Osteocyte (in vitro differentiated cells): Measurements from ENCODE around the gene HAX1. TPM values are rescaled to one million over a fixed set of nuclear protein-coding genes. Genes with fewer than 3 reads are reported as not detected.
"Not testable (repeated sequence)": the region's sequence is repeated elsewhere in the genome, so short reads cannot be mapped to it uniquely, and the experiment has no call there.

ENCODE experiments used
- DNase-seq: peaks from one replicate; pipeline ENCODE4 v3.0.0; 2021; ENCODE audit warnings: mixed read lengths; ENCODE audit not compliant: unreplicated experiment; ENCODE audit errors: extremely low spot score
- H3K27ac Mint-ChIP-seq: one replicate; pipeline ENCODE4 v1.8.0; 2021; ENCODE audit warnings: mild to moderate bottlenecking, mixed read lengths; ENCODE audit not compliant: unreplicated experiment
- H3K27me3 Mint-ChIP-seq: one replicate; pipeline ENCODE4 v1.8.0; 2021; ENCODE audit warnings: mixed read lengths; ENCODE audit not compliant: unreplicated experiment
- H3K36me3 Mint-ChIP-seq: one replicate; pipeline ENCODE4 v1.8.0; 2021; ENCODE audit warnings: mixed read lengths; ENCODE audit not compliant: unreplicated experiment
- H3K4me1 Mint-ChIP-seq: one replicate; pipeline ENCODE4 v1.8.0; 2021; ENCODE audit warnings: mixed read lengths; ENCODE audit not compliant: unreplicated experiment
- H3K4me3 Mint-ChIP-seq: one replicate; pipeline ENCODE4 v1.8.0; 2021; ENCODE audit warnings: mild to moderate bottlenecking, moderate library complexity, mixed read lengths; ENCODE audit not compliant: unreplicated experiment
- H3K9me3 Mint-ChIP-seq: one replicate; pipeline ENCODE4 v1.8.0; 2021; ENCODE audit warnings: mixed read lengths; ENCODE audit not compliant: unreplicated experiment
- CTCF ChIP-seq: fragments of 200-600 bp; sonication (generic); IDR thresholded peaks from 2 replicates; pipeline ENCODE4 v1.5.0; 2021; ENCODE audit warnings: antibody characterized with exemption, mild to moderate bottlenecking, moderate library complexity
- long read RNA-seq: library from polyadenylated mRNA; unstranded; transcript quantifications from one replicate; pipeline ENCODE4 v2.0.0, GENCODE V29; 2021
- total RNA-seq: library from RNA; stranded (reverse); gene quantifications from 2 replicates; pipeline ENCODE4 v1.2.1, GENCODE V29; 2021

The HAX1 gene
- 93.7 and 99.9 TPM in 2 replicates for total RNA-seq
- long read RNA-seq, transcript HAX1-201 (7 exons, 1,227 nt): major isoform, 164 of 184 reads
- long read RNA-seq, partial matches to known transcripts: 1 of 184 reads
- long read RNA-seq, other reads (novel, unspliced or antisense): 10 of 184 reads

- H3K36me3 Mint-ChIP-seq: peaks cover 28% of the 10 kb centered on the region
- no peaks in the 10 kb centered on the region for H3K27me3 Mint-ChIP-seq
- H3K27ac Mint-ChIP-seq: peak within 1 kb of the TSS; percentile 98
- peak; percentile 89 for TF ChIP-seq CTCF
- H3K4me1 Mint-ChIP-seq: peaks cover 32% of the 10 kb centered on the region
- peak within 1 kb of the TSS; percentile 95 for H3K4me3 Mint-ChIP-seq
- H3K9me3 Mint-ChIP-seq: no peaks in the 10 kb centered on the region
- peak; percentile 95 for DNase-seq
Measured at GRCh38 chr1:154272217-154272998, at the start of gene HAX1. Gene HAX1, plus strand, starts transcription at chr1:154272629. Its CDS starts 95 bp downstream, at chr1:154272724.

- Mint-ChIP-seq H3K27me3 (no peaks in the 10 kb centered on the region), H3K9me3 (no peaks in the 10 kb centered on the region), H3K4me1 (peaks cover 54% of the 10 kb centered on the region), H3K4me3 (peak overlapping the region; percentile 90), H3K27ac (peak overlapping the region; percentile 59), H3K36me3 (peaks cover 26% of the 10 kb centered on the region)
- no peak for DNase-seq
- TF ChIP-seq CTCF: no peak
Measured at GRCh38 chr1:154222918-154223317, 49.5 kb upstream of the HAX1 start.

- TF ChIP-seq CTCF: no peak
- Mint-ChIP-seq H3K4me1 (peaks cover 48% of the 10 kb centered on the region), H3K27ac (peak overlapping the region; percentile 59), H3K9me3 (no peaks in the 10 kb centered on the region), H3K36me3 (peaks cover 25% of the 10 kb centered on the region), H3K27me3 (no peaks in the 10 kb centered on the region), H3K4me3 (peak overlapping the region; percentile 36)
- no peak for DNase-seq
Measured at GRCh38 chr1:154223621-154224020, 48.8 kb upstream of the HAX1 start.

- no peak overlapping the region for H3K27ac Mint-ChIP-seq
- H3K4me3 Mint-ChIP-seq: no peak overlapping the region
- no peaks in the 10 kb centered on the region for H3K9me3 Mint-ChIP-seq
- peaks cover 39% of the 10 kb centered on the region for H3K4me1 Mint-ChIP-seq
- TF ChIP-seq CTCF: no peak
- H3K27me3 Mint-ChIP-seq: no peaks in the 10 kb centered on the region
- H3K36me3 Mint-ChIP-seq: peaks cover 28% of the 10 kb centered on the region
- DNase-seq: no peak
Measured at GRCh38 chr1:154225370-154225769, 47.1 kb upstream of the HAX1 start.

- not testable (repeated sequence) for H3K27ac Mint-ChIP-seq, H3K27me3 Mint-ChIP-seq, H3K4me1 Mint-ChIP-seq, H3K4me3 Mint-ChIP-seq, DNase-seq, H3K9me3 Mint-ChIP-seq
- H3K36me3 Mint-ChIP-seq: peaks cover 50% of the 10 kb centered on the region
Measured at GRCh38 chr1:154231112-154231511, 41.3 kb upstream of the HAX1 start.

GRCh38 chr1:154233127-154233526 lies 39.3 kb upstream of the HAX1 start:
- not testable (repeated sequence) for H3K4me3 Mint-ChIP-seq, H3K4me1 Mint-ChIP-seq, H3K27ac Mint-ChIP-seq, DNase-seq, H3K27me3 Mint-ChIP-seq, H3K9me3 Mint-ChIP-seq
- H3K36me3 Mint-ChIP-seq: peaks cover 55% of the 10 kb centered on the region
